Right lobe of liver (tissue), 4 donors: ENCODE measurements around the gene TAS2R60.

Source experiments
- CTCF ChIP-seq, 4 donors: fragments of 200-600 bp in 3 of 4; fragments of 450-650 bp in 1 of 4; IDR thresholded peaks; one replicate each; pipeline versions ENCODE4 v1.5.1 to v1.8.0; 2016 to 2022; ENCODE audit warnings: antibody characterized with exemption in 4 of 4, mild to moderate bottlenecking in 2 of 4
- POLR2A ChIP-seq: fragments of 450-650 bp; IDR thresholded peaks from one replicate; pipeline ENCODE4 v1.6.1; 2017; ENCODE audit warnings: antibody characterized with exemption, mild to moderate bottlenecking
- donor health status: DM: no; HTN: no; CAD: no.
- donor health status: DM: no; HTN: no; CAD: no.
- donor health status: DM: no; HTN: yes; CAD: no.

GRCh38 chr7:143401265-143401664 lies 42.0 kb upstream of the TAS2R60 start:
- TF ChIP-seq POLR2A = no peak
- no peak for TF ChIP-seq CTCF (IDR thresholded peaks at IDR 0.05)
